Measurements from ENCODE around the gene CACNA1E. TPM values are rescaled to one million over a fixed set of nuclear protein-coding genes. Genes with fewer than 3 reads are reported as not detected.

Gene CACNA1E
- total RNA-seq, 1 experiment from 2014 or later, result 0.46 TPM

DNA sequence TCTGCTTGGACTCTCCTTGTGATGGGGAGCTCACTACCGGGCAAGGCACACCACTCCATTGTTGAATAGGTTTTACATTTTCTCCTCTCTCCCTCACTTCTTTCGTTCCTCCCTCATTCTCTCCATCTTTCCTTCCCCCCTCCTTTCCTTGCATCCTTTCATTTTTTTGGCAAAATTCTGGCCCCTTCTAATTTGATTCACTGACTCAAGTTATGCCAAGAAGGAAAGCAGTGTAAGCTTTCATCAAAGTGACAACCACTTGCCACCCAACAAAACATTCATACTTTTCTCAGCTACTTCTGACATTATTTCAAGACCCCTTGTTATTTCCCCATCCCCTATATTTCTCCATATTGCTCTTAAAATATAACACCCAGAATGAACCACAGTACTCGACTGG lies 68.4 kb downstream of the CACNA1E start:
- Histone ChIP-seq H3K4me2 (ENCODE audit: insufficient read depth, insufficient read length, low read length) (no peak overlapping the region), H3K79me1 (ENCODE audit: insufficient read depth, low read depth, low read length, poor library complexity, severe bottlenecking) (no peaks in the 10 kb centered on the region), H3K27ac (ENCODE audit: insufficient read length, low read depth, low read length) (no peak overlapping the region), H3K23ac (ENCODE audit: insufficient read length, low read depth, low read length) (no peak overlapping the region), H2AK5ac (ENCODE audit: insufficient read length, low read length) (no peak overlapping the region), H3K23me2 (ENCODE audit: insufficient read length, low read depth, low read length, poor library complexity, severe bottlenecking) (no peaks in the 10 kb centered on the region), H4K91ac (ENCODE audit: insufficient read length, low read depth, low read length) (no peak overlapping the region), H3K4me1 (ENCODE audit: insufficient read depth, low read length) (no peaks in the 10 kb centered on the region), H2BK120ac (ENCODE audit: low read depth, low read length, poor library complexity, severe bottlenecking) (no peak overlapping the region), H4K5ac (ENCODE audit: insufficient read length, low read depth, low read length) (no peak overlapping the region), H3K18ac (ENCODE audit: insufficient read length, low read depth, low read length) (no peak overlapping the region), H3K14ac (ENCODE audit: insufficient read depth, low read length) (no peak overlapping the region), H2BK15ac (ENCODE audit: low read depth, low read length) (no peak overlapping the region), H4K20me1 (ENCODE audit: control insufficient read depth, insufficient read depth, insufficient read length) (no peaks in the 10 kb centered on the region), H2AFZ (ENCODE audit: low read length) (no peak overlapping the region), H2BK20ac (ENCODE audit: low read depth, low read length, poor library complexity, severe bottlenecking) (no peak overlapping the region), H3K79me2 (ENCODE audit: insufficient read depth, low read length) (no peaks in the 10 kb centered on the region), H3K9me3 (ENCODE audit: control insufficient read depth, low read depth, low read length) (no peaks in the 10 kb centered on the region), H3T11ph (ENCODE audit: low read length) (no peak overlapping the region), H3K4ac (ENCODE audit: low read depth, low read length) (no peak overlapping the region), H4K8ac (replicated peaks; ENCODE audit: insufficient read length, low read depth, low read length) (no peak overlapping the region), H2BK12ac (ENCODE audit: insufficient read length, low read depth, low read length) (no peak overlapping the region), H3K56ac (ENCODE audit: insufficient read length, low read depth, low read length) (no peak overlapping the region), H2BK5ac (ENCODE audit: insufficient read length, low read length) (no peak overlapping the region), H3K9ac (ENCODE audit: extremely low read depth, insufficient read length, low read length) (no peak overlapping the region), H3K27me3 (ENCODE audit: insufficient read depth, low read length) (no peaks in the 10 kb centered on the region)
- no peak overlapping the region for H3K27ac Mint-ChIP-seq
- H3K4me1 Mint-ChIP-seq, result peaks cover 7 to 9% of the 10 kb centered on the region in 2 experiments
- H3K4me3 Mint-ChIP-seq, result no peak overlapping the region
- no peaks in the 10 kb centered on the region; a peak in 1 of 5 replicates for H3K9me3 Mint-ChIP-seq
- DNase-seq, result no peak
- no CpG with 5 or more reads among the region's 3 CpGs for WGBS (ENCODE audit: extremely low coverage, insufficient read length, low lambda C conversion rate)
- peaks cover 15% of the 10 kb centered on the region for H3K27me3 Mint-ChIP-seq (ENCODE audit: low read depth)
- TF ChIP-seq, protein P1, sequence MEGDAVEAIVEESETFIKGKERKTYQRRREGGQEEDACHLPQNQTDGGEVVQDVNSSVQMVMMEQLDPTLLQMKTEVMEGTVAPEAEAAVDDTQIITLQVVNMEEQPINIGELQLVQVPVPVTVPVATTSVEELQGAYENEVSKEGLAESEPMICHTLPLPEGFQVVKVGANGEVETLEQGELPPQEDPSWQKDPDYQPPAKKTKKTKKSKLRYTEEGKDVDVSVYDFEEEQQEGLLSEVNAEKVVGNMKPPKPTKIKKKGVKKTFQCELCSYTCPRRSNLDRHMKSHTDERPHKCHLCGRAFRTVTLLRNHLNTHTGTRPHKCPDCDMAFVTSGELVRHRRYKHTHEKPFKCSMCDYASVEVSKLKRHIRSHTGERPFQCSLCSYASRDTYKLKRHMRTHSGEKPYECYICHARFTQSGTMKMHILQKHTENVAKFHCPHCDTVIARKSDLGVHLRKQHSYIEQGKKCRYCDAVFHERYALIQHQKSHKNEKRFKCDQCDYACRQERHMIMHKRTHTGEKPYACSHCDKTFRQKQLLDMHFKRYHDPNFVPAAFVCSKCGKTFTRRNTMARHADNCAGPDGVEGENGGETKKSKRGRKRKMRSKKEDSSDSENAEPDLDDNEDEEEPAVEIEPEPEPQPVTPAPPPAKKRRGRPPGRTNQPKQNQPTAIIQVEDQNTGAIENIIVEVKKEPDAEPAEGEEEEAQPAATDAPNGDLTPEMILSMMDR (conservative IDR thresholded peaks at IDR 0.05), result no peak
- no peaks in the 10 kb centered on the region for H3K36me3 Mint-ChIP-seq (ENCODE audit: insufficient read depth in 1 of 3, low read depth in 3 of 3)
